Measurements from ENCODE around the gene MDFI.

The MDFI gene

DNA sequence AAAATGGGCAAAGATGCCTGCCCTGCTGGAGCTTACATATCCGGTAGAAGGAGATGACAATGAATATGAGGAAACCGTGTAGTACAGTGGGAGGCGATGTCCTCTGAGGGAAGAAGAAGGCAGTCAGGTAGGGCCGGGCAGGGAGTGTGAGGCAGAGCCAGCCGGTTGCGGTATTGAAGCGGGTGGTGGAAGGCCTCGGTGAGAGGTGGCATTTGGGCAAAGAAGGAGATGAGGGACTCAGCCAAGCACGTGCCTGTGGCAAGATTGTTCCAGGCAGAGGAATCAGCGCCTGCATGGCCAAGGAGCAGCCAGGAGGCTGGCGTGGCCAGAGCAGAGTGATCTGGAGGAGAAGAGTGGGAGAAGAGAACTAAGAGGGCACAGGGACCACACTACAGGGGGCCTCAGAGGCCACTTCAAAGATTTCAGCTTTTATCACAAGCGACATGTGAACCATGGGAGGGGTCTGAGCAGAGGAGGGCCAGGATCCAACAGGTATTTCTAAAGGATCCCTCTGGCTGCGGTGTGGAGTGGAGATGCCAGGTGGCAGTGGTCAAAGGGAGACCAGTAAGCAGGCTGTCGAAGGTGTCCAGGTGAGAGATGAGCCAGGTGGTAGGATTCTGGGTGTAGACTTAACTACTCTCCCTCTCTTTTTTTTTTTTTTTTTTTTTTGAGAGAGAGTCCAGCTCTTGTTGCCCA is 13.8 kb downstream of the MDFI start:
- no peak for DNase-seq

DNA sequence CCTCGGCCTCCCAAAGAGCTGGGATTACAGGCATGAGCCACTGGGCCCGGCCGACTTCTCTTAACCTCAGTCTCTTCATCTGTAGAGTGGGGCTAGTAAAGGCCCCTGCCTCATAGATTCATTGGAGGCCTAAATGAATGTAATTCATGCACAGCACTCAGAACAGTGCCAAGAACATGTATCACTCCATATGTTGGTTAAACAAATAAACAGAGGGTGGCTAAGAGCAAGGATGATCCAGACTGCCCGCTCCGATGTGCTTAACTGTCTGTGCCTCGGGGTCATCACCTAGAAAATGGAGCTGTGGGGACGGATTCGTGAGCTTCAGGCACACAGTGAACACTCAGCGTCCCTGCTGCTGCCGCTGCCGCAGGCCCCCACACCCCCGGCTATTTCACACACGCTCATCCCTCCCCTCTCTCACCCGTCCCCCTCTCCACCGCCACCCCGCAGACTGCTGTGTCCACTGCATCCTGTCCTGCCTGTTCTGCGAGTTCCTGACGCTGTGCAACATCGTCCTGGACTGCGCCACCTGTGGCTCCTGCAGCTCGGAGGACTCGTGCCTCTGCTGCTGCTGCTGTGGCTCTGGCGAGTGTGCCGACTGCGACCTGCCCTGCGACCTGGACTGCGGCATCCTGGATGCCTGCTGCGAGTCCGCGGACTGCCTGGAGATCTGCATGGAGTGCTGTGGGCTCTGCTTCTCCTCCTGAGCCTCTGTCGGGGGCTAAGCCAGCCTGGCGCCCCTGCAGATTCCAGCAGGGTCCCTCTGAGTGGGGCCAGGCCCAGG is 14.8 kb downstream of the MDFI start:
- DNase-seq, result no peak

DNA sequence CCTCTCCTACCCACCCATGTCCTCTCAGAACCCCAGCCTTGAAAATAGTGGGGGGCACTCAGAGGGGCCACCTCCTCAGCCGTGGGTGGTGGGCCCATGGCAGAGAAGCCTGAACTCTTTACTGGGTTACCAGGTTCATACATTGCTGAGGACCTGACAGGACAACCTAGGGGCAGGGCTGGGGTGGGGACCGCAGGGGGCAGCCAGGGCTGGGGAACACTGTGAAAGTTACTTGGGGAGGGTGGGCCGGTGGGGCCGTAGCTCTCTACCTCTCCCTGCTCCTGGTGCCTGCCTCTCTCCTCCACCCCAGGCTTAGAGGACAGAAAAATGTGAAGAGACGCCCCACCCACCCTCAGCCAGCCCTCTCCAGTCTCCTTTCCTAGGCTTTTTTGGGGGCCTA is 15.4 kb downstream of the MDFI start:
- no peak for DNase-seq

DNA sequence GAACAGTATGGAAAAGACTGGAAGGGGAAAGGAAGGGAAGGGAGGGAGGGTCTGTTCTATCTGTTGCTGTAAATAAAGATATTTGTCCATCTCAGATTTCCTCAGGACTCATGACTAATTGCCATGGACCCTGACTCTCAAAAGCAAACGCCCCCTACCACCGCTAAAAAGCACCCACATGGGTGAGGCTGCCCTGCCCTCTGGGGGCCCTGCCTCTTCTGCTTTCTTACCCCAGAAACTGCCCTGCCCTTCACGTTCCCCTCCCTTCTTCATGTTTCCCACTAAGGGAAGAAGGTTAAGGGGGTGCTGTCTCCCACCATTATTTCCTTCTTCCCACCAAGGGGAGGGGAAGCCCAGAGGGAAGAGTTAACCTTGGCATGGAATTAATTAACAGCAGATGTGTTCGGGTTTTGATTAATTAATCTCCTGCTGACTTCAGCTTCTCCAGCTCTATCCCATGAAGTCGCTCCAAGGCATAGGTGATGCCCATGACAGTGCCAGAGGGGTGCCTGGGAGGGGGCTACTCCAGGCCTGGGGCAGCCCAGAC is 16.0 kb downstream of the MDFI start:
- peak; percentile 35 for DNase-seq

DNA sequence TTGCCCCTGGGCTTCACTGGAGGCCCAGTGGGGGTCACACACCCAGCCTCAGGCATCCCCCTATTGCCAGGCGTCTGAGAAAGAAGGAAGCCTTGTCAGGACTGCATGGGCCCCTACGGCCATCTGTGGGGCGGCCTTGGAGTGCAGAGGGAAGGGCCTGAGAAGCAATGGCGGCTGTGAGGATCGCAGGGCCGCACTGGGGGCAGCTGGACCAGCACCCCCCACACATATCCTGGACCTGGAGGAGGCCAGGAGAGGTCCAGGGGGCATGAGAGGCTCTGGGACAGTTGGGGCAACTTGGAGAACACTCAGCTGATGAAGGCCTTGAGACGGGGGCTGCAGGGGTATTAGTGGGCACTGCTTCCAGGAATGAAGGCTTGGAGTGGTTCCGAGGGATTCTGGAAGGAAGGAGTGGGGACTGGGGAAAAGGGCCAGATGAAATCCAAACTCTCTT is 16.5 kb downstream of the MDFI start:
- DNase-seq, result no peak

DNA sequence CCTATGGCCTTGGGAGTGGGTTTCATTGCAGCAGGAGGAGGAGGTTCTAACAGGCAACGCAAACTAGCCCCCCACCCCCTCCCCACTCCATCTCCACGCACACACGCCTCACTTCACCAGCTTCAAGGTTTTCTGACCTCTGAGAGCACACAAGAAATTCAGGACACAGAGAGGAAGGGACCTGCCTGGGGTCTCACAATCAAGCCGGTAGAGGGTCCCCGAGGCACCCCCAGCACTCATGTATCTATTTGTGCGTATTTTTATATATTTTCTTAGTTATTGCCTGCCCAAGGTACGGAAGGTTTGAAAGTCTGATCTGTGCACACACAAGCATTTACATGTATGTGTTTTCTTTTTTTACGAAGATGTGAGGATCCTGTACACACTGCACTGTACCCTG is 16.9 kb downstream of the MDFI start:
- no peak for DNase-seq

DNA sequence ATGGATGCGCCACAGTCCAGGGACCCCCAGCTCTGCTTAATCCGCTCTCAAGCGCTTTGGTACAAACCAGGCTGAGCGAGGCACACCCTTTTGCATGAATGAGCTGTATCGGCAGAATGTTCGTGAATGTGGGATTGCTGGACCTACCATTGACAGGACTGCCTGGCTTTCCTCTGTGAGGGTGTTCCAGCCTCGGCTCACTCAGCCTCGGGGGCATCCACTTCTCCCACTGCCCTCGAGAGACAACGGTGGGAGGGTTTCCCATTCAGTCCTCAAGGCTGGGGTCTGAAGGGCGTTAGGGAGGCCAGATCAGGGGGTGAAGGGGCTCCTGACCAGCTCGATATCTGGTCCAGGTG is 17.4 kb downstream of the MDFI start:
- no peak for DNase-seq

DNA sequence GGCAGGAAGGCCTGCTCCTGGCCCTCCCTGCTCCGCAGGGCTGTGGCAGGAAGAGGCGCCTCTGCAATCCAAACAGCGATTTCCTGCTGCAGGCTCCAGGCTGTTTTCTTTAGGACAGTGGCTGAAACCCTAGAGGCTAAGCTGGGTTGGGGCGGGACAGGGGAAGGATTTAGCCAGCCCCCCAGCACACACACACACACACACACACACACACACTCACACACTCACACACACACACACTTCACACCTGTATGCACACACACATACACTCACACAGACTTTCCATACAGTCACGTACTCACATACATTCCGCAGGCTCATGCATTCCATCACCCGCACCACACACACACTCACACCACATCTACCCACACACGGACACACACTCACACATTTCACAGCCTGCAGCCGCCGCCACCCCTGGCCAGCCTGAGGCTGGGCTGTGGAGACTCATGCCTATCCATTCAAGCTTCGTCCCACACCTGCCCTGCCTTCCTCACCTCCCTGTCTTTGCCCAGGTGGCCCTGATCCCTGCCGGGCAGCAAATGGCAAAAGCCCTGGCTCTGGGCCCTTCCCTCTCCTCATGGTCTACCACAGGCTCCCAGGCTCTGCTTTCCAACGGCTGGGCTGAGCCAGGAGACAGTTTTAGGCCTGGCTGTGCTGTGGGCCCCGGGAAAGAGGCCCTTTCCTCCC is 17.9 kb downstream of the MDFI start:
- peak; percentile 68 for DNase-seq

DNA sequence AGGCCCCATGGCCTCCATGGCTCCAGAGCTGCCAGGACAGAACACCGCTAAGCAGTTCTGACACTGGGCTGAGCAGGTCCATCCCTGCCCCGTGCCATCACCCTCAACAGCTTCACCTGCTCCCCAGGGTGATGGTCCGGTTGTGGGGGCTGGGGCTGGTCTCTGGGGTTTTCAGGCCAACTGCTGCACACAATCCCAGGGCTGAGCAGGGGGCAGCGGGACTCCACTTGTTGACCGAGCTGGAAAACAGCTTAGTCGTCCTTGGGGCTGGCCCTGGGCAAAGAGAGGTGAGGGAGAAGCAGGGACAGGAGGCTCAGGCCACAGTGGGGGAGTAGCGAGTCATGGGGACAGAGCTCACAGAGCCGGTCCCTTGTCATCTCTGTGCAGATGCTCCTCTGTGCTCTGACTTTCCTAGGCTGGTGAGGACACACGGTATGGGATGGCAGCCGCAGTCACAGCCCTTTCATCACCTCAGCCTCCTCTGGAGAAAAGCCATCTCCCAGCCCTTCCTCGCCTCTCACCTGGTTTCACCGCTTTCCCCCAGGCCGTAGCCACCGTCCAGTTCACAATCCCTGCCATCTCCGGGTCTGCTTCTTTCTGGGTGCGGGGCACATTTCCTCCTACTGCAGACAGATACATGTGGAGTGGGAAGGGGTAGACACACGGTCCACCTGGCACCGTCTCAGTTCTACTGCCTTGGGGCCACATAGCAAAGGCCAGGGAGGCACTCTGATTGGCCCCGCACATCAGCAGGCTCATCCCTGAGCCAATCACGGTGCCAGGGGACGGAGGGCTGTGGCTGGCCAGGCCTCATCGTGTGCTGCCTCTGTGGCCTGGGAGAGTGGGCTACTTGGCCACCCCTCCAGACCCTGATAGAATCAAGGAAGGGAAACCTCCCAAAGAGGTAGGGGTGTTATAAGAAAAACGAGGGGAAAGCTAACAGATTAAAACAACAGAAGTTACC is 19.1 kb downstream of the MDFI start:
- no peak for DNase-seq

DNA sequence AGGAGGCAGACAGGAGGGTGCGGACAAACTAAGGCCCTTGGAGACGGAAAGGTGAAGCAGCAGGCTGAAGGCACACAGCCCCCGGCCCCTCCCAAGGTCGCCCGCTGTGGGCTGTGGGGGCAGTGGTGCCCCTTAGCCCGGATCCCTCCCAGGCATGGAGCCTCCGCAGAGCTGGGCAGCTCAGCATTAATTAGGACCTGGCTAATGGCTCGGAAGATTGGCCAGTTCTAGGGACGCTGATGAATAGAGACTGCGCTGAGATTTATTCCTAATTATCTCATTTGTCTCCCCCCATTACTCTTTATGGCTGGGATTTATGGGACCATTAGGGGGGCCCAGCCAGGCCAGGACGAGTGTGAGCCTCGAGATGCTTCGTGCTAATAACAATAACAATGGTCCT is 20.4 kb downstream of the MDFI start:
- DNase-seq, result no peak

DNA sequence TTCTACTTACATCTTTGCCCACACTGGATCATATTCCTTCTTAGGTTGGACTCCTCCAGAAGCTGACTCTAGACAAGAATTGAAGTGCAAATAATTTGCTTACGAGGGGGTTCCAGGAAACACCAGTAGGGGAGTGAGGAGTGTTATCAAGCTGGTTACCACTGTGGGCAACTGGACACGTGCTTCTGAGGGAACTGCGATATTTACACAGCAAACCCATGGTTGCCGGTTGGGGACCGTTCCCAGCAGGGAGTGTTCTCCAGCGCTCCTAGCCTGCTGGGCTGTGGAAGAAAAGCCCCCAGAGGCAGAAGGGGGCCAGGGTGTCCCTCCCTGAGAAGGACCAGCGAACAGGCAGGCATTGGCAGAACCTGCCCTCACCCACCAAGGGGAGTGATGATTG is 21.7 kb downstream of the MDFI start:
- DNase-seq, result no peak

DNA sequence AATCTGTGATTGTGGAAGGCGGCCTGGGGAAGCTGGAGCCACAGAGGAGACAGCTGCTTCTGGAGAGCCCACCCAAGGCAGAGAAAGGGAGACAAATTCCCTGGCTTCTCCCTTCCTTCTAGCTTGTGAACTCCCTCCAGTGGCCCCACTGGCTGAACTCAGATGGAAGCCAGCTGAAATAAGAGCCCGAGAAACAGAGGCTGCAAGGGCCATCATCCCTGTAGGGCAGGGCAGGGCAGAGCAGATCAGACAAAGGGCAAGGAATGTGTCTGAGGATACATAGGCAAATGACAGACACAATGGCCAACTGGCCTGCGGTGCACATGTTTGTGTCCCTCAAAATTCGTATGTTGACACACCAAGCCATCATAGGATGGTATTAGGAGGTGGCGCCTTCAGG is 25.3 kb downstream of the MDFI start:
- no peak for DNase-seq

DNA sequence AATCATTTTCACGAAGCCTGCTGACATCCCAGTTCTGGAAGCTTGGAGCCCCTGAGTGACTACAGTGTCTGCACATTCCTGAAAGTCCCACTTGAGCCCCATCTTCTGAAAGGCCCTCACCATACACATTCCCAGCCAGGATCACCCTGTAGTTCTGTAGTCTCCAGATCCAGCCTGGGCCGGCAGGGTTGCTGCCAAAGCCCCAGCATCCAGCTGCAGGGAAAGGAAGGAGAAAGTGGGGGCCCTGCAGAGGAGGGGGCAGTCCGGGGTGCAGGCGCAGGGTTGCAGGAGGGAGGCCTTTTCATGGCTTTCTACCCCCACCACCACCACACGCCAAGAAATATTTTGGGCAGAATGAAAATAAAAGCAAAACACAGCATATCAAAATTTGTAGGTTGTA is 26.0 kb downstream of the MDFI start:
- DNase-seq, result no peak

DNA sequence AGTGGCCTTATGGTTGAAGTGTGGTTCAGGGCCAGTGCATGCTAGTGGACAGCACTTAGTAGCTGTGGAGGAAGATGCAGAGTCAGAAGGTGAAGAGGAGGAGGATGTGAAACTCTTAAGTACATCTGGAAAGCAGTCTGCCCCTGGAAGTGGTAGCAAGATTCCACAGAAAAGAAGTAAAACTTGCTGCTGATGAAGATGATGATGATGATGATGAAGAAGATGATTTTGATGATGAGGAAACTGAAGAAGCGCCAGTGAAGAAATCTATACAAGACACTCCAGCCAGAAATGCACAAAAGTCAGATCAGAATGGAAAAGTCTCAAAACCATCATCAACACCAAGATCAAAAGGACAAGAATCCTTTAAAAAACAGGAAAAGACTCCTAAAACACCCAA is 28.9 kb downstream of the MDFI start:
- DNase-seq, result no peak

DNA sequence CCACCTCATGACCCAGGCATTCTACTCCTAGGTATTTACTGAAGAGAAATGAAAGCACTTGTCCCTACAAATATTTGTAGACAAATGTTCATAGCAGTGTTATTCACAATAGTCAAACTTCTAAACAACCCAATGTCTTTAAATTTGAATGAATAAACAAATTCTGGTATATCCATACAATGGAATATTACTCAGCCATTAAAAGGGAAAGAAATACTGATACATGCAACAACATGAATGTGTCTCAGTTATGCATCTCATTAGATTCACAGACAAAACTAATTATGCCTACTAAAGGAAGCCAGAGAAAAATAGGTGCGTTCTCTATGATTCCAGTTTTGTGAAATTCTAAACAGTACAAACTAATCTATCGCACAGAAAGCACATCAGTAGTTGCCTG is 30.7 kb downstream of the MDFI start:
- DNase-seq, result no peak

DNA sequence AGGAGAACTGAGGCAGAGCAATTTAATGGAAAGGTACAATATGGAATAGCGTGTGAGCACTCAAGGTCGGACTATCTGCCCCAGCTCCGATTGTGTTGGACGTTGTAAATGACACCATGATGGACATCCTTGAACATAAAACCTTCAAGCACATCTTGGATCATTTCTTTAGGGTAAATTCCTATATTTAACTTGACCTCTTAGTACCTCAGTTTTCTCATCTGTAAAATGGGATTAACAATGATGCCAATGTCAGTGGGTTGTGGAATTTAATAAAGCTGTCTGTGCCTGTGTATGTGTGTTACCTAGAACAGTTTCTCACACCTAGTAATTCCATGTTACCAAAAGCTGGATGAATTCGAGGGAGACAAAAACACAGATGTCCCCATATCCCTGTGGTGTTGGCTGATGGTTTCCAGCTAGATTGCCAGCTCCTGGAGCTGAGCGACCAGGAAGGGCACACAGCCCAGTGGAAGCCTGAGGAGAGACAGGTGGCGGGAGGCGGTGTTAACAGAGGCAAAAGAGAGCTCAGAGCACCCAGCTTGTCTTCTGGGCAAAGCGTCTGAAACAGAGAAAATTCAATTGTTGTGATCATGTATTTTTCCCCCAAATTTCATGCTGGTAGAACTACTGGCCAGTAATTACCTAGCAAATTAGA is 32.6 kb downstream of the MDFI start:
- no peak for DNase-seq

DNA sequence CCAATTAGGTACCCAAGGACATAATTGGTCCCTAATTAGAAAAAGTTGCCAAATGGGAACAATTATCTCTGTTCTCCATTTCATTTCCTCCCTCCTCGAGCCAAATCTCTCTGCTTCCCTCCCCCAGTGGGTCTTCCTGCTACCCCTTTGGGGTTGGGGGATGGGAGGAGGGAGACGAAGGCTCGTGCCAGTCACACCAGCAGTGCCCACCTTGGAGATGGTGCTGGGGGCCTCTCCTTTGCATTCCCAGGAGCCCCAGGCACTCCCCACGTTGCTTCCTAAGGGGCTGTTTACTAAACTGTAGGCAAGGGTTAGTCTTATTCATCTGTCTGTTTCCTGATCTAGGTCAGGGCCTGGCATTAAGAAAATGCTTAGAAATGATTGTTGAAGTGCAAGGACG is 33.1 kb downstream of the MDFI start:
- DNase-seq, result no peak

DNA sequence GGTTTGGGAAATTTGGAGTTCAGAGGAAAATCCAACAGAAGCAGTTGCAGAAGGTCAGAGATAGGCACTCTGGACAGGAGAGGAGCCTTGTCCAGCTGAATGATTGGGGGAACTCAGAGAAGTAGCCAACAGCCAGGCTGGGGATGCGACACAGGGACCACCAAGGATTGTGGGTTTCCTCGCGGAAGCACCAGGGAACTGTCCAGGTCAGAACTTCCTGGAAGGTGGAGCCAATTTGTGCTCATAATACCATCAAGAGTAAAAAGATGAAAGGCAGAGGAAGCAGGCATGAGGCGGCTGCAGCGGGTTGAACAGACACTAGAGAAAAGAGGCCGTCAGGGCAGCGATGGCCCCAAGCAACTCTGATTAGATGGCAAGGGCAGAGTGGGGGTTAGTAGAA is 33.7 kb downstream of the MDFI start:
- DNase-seq, result no peak

DNA sequence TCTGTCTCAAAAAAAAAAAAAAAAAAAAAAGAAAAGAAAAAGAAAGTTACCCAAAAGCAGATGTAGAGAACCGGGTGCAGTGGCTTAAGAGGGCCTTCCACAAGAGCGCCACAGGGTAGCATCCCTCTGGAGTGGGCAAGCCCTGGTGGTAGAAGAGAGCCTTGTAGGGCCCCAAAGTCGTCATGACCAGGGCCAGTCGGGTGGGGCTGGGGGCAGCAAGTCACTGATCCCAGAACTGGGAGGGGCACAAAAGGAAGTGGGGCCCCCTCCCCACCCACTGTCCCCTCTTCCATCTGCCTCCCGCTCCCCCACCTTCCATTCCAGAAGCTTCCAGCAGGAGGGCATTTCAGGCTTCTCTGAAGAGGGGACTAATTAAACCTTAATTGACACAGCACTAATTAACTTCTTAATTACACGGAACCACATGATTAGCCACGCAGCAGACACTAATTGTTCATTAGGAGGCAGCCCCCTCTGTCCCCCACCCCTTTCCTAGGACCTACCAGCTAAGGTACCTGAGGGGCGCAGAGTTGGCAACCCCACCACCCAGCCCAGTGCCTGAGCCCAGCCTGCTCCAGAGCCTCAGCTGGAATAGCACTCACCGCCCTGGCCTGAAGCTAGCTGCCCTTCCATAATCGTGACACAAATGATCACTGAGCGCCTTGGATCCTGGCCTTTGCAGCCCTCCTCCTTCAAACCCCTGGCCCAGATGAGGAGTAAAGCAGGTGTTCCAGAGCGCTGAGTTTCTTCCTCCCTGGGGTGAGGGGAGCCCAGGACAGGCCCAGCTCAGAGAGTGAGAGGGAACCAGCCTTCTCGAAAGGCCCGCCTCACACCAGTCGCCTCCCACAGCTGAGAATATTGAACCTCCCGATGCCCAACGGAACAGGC is 34.8 kb downstream of the MDFI start:
- DNase-seq, result no peak

DNA sequence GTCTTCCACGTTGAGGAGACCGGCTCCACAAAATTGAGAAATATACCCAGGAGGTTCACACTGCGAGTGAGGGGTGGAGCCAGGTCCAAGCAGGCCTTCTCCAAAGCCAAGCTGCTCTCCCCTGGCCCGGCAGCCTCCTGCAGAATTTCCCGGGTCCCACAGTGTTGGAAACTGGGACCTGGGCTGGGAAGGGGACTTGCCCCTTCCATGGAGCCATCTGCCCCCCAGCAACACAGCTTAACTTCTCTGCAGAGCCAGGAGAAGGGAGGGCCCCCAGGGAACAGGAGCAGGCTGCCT is 35.4 kb downstream of the MDFI start:
- DNase-seq, result no peak

Measured in fibroblast of upper back skin (primary cell).